KMS-11 (cell line): ENCODE measurements around the gene BAIAP2L1.

Experiments
- H2AFZ ChIP-seq: fragments of 200-600 bp; sonication (generic); 2 replicates; pipeline ENCODE4 v1.6.1; 2016; ENCODE audit warnings: antibody characterized with exemption, mixed run types, low read depth
- H3K27ac ChIP-seq: fragments of 200-600 bp; sonication (generic); 2 replicates; pipeline ENCODE4 v1.6.1; 2016; ENCODE audit warnings: mild to moderate bottlenecking, mixed run types
- H3K27me3 ChIP-seq: fragments of 200-600 bp; sonication (generic); 2 replicates; pipeline ENCODE4 v1.6.1; 2017; ENCODE audit warnings: mild to moderate bottlenecking, low read depth, mixed run types, moderate library complexity; ENCODE audit not compliant: insufficient read depth
- H3K36me3 ChIP-seq: fragments of 200-600 bp; sonication (generic); 2 replicates; pipeline ENCODE4 v1.6.1; 2017; ENCODE audit warnings: mild to moderate bottlenecking, mixed run types; ENCODE audit not compliant: insufficient read depth
- H3K4me1 ChIP-seq: fragments of 200-600 bp; sonication (generic); 2 replicates; pipeline ENCODE4 v1.6.1; 2016; ENCODE audit warnings: mild to moderate bottlenecking, low read depth, mixed run types; ENCODE audit not compliant: poor library complexity, severe bottlenecking
- H3K4me2 ChIP-seq: fragments of 200-600 bp; sonication (generic); 2 replicates; pipeline ENCODE4 v1.7.0; 2016; ENCODE audit warnings: mild to moderate bottlenecking, mixed run types
- H3K4me3 ChIP-seq: fragments of 200-600 bp; sonication (generic); IDR thresholded peaks from 2 replicates; pipeline ENCODE4 v1.6.1; 2017; ENCODE audit warnings: low read depth, low read length, mixed read lengths; ENCODE audit not compliant: insufficient read depth
- H3K79me2 ChIP-seq: fragments of 200-600 bp; sonication (generic); 2 replicates; pipeline ENCODE4 v1.6.1; 2016; ENCODE audit warnings: low read depth, mixed run types; ENCODE audit not compliant: insufficient read depth
- H3K9ac ChIP-seq: fragments of 200-600 bp; sonication (generic); 2 replicates; pipeline ENCODE4 v1.6.1; 2016; ENCODE audit warnings: mild to moderate bottlenecking, mixed run types
- H4K20me1 ChIP-seq: fragments of 200-600 bp; sonication (generic); 2 replicates; pipeline ENCODE4 v1.6.1; 2016; ENCODE audit warnings: mild to moderate bottlenecking, mixed run types; ENCODE audit not compliant: insufficient read depth
- CTCF ChIP-seq: fragments of 200-600 bp; sonication (generic); conservative IDR thresholded peaks from 2 replicates; pipeline ENCODE4 v1.6.1; 2017; ENCODE audit warnings: low read depth, mild to moderate bottlenecking, antibody characterized with exemption, low read length, moderate library complexity, mixed read lengths

Gene BAIAP2L1

GRCh38 chr7:98399462-98399861, 1.4 kb downstream of the BAIAP2L1 start:
- H3K4me2 ChIP-seq: peak overlapping the region; percentile 8; the same call in 1 of the 2 replicates

GRCh38 chr7:98398567-98399372, 2.1 kb downstream of the BAIAP2L1 start:
- H3K79me2 ChIP-seq: peaks cover 17% of the 10 kb centered on the region; the same call in 1 of the 2 replicates
- no peak for TF ChIP-seq CTCF
- no peak overlapping the region for H2AFZ ChIP-seq
- H3K4me3 ChIP-seq: no peak overlapping the region
- H4K20me1 ChIP-seq: no peaks in the 10 kb centered on the region
- H3K4me1 ChIP-seq: peaks cover 14% of the 10 kb centered on the region
- no peaks in the 10 kb centered on the region for H3K27me3 ChIP-seq
- H3K9ac ChIP-seq: no peak overlapping the region
- no peak overlapping the region for H3K27ac ChIP-seq
- H3K4me2 ChIP-seq: no peak overlapping the region
- no peaks in the 10 kb centered on the region for H3K36me3 ChIP-seq

More at GRCh38 chr7:98399462-98399861, 1.4 kb downstream of the BAIAP2L1 start:
- Histone ChIP-seq H2AFZ (no peak overlapping the region), H3K36me3 (no peaks in the 10 kb centered on the region), H3K4me3 (no peak overlapping the region), H3K9ac (no peak overlapping the region), H3K27me3 (no peaks in the 10 kb centered on the region), H3K79me2 (peaks cover 17% of the 10 kb centered on the region; the same call in 1 of the 2 replicates), H4K20me1 (no peaks in the 10 kb centered on the region), H3K27ac (no peak overlapping the region), H3K4me1 (peaks cover 14% of the 10 kb centered on the region)
- no peak for TF ChIP-seq CTCF

GRCh38 chr7:98396768-98397167, 4.1 kb downstream of the BAIAP2L1 start:
- H3K79me2 ChIP-seq: peaks cover 19% of the 10 kb centered on the region; the same call in 1 of the 2 replicates
- no peaks in the 10 kb centered on the region for H3K27me3 ChIP-seq
- H3K4me3 ChIP-seq: no peak overlapping the region
- H3K36me3 ChIP-seq: no peaks in the 10 kb centered on the region
- TF ChIP-seq CTCF: no peak
- H4K20me1 ChIP-seq: no peaks in the 10 kb centered on the region
- no peak overlapping the region for H2AFZ ChIP-seq
- H3K4me2 ChIP-seq: no peak overlapping the region
- H3K4me1 ChIP-seq: peaks cover 12% of the 10 kb centered on the region
- no peak overlapping the region for H3K9ac ChIP-seq
- H3K27ac ChIP-seq: no peak overlapping the region

- H3K9ac ChIP-seq: no peak overlapping the region
- peaks cover 6% of the 10 kb centered on the region for H3K4me1 ChIP-seq
- H3K4me3 ChIP-seq: no peak overlapping the region
- TF ChIP-seq CTCF: no peak
- no peaks in the 10 kb centered on the region for H3K27me3 ChIP-seq
- H3K36me3 ChIP-seq: no peaks in the 10 kb centered on the region
- H2AFZ ChIP-seq: no peak overlapping the region
- no peak overlapping the region for H3K27ac ChIP-seq
- H3K4me2 ChIP-seq: no peak overlapping the region
- peaks cover 21% of the 10 kb centered on the region; the same call in 1 of the 2 replicates for H3K79me2 ChIP-seq
- no peaks in the 10 kb centered on the region for H4K20me1 ChIP-seq
These were observed 4.9 kb downstream of the BAIAP2L1 start for GRCh38 chr7:98395951-98396350.
